22Rv1 (cell line): ENCODE results near the gene FBXL4.

Experiments
- CTCF ChIP-seq: fragments of 450-650 bp; IDR thresholded peaks from 2 replicates; pipeline ENCODE4 v1.5.1; 2017; ENCODE audit warnings: mild to moderate bottlenecking
- ZFX ChIP-seq: fragments of 450-650 bp; IDR thresholded peaks from 2 replicates; pipeline ENCODE4 v1.6.1; 2017; ENCODE audit warnings: antibody characterized with exemption, borderline replicate concordance

GRCh38 chr6:98847779-98848538, 99.8 kb downstream of the FBXL4 start:
- no peak for TF ChIP-seq CTCF
- no peak for TF ChIP-seq ZFX
